Stimulated activated memory B cell treated with anti-CD40 and anti-IgM and Interleukin-4, amounts not matched to agents 10 μg/mL and 1 μg/mL and 100 μg/mL, for 72 hours (primary cell): Measurements from ENCODE around the gene MYO16.

Experiments used
- ATAC-seq: fragments of 150-1000 bp; cut with Tn5 transposase; 2 replicates; pipeline ENCODE4 v1.10.0; 2021
- H3K27ac Mint-ChIP-seq: one replicate; pipeline ENCODE4 v1.8.0; 2022; ENCODE audit warnings: mild to moderate bottlenecking, mixed read lengths
- H3K27me3 Mint-ChIP-seq: one replicate; pipeline ENCODE4 v1.8.0; 2022; ENCODE audit warnings: mixed read lengths
- H3K36me3 Mint-ChIP-seq: one replicate; pipeline ENCODE4 v1.8.0; 2022; ENCODE audit warnings: mixed read lengths
- H3K4me1 Mint-ChIP-seq: one replicate; pipeline ENCODE4 v1.8.0; 2022; ENCODE audit warnings: mixed read lengths
- H3K4me3 Mint-ChIP-seq: one replicate; pipeline ENCODE4 v1.8.0; 2022; ENCODE audit warnings: mild to moderate bottlenecking, moderate library complexity, mixed read lengths
- H3K9me3 Mint-ChIP-seq: one replicate; pipeline ENCODE4 v1.8.0; 2022; ENCODE audit warnings: mixed read lengths

Gene MYO16

DNA sequence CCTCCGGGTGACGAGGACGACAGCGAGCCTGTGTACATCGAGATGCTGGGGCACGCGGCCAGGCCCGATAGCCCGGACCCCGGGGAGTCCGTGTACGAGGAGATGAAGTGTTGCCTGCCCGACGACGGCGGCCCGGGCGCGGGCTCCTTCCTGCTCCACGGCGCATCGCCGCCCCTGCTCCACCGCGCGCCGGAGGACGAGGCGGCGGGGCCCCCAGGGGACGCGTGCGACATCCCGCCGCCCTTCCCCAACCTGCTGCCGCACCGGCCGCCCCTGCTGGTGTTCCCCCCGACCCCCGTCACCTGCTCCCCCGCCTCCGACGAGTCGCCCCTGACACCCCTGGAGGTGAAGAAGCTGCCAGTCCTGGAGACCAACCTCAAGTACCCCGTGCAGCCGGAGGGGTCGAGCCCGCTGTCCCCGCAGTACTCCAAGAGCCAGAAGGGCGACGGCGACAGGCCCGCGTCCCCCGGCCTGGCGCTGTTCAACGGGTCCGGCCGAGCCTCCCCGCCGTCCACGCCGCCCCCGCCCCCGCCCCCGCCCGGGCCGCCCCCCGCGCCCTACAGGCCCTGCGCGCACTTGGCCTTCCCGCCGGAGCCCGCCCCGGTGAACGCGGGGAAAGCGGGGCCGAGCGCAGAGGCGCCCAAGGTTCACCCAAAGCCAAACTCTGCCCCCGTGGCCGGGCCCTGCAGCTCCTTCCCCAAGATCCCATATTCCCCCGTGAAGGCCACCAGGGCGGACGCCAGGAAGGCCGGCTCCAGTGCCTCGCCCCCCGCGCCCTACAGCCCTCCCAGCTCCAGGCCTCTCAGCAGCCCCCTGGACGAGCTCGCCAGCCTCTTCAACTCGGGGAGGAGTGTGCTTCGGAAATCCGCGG, 511.3 kb downstream of the MYO16 start:
- H3K27ac Mint-ChIP-seq = no peak overlapping the region
- no peaks in the 10 kb centered on the region for H3K36me3 Mint-ChIP-seq
- H3K4me3 Mint-ChIP-seq = no peak overlapping the region
- H3K27me3 Mint-ChIP-seq = peaks cover 33% of the 10 kb centered on the region
- ATAC-seq = peak; percentile 49
- no peaks in the 10 kb centered on the region for H3K4me1 Mint-ChIP-seq
- peaks cover 4% of the 10 kb centered on the region for H3K9me3 Mint-ChIP-seq

- peaks cover 39% of the 10 kb centered on the region for H3K27me3 Mint-ChIP-seq
- no peak for ATAC-seq
- H3K36me3 Mint-ChIP-seq = no peaks in the 10 kb centered on the region
- H3K27ac Mint-ChIP-seq = no peak overlapping the region
- no peak overlapping the region for H3K4me3 Mint-ChIP-seq
- no peaks in the 10 kb centered on the region for H3K4me1 Mint-ChIP-seq
- H3K9me3 Mint-ChIP-seq = peaks cover 4% of the 10 kb centered on the region
Measured at GRCh38 chr13:109141706-109142105, 512.3 kb downstream of the MYO16 start.

- no peaks in the 10 kb centered on the region for H3K4me1 Mint-ChIP-seq
- ATAC-seq = no peak
- no peaks in the 10 kb centered on the region for H3K36me3 Mint-ChIP-seq
- H3K27me3 Mint-ChIP-seq = peaks cover 33% of the 10 kb centered on the region
- H3K4me3 Mint-ChIP-seq = no peak overlapping the region
- no peaks in the 10 kb centered on the region for H3K9me3 Mint-ChIP-seq
- no peak overlapping the region for H3K27ac Mint-ChIP-seq
Measured at GRCh38 chr13:109144693-109145437, 515.5 kb downstream of the MYO16 start.

GRCh38 chr13:109145631-109146030, 516.2 kb downstream of the MYO16 start:
- H3K4me1 Mint-ChIP-seq = no peaks in the 10 kb centered on the region
- no peaks in the 10 kb centered on the region for H3K36me3 Mint-ChIP-seq
- ATAC-seq = no peak
- no peak overlapping the region for H3K27ac Mint-ChIP-seq
- no peak overlapping the region for H3K4me3 Mint-ChIP-seq
- no peaks in the 10 kb centered on the region for H3K9me3 Mint-ChIP-seq
- H3K27me3 Mint-ChIP-seq = peaks cover 33% of the 10 kb centered on the region

DNA sequence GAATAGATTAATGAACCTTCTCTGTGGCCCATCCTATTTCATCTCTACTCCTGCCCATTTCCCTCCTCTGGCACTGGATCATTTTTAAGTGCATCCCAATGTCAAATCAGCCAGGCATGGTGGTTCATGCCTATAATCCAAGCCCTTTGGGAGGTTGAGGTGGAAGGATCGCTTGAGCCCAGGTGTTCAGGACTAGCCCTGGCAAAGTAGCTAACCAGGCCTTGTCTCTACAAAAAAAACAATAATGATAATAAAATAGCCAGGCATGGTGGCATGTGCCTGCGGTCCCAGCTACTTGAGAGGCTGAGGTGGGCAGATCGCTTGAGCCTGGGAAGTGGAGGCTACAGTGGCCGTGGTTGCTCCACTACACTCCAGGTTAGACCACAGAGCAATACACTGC, 517.0 kb downstream of the MYO16 start:
- no peak overlapping the region for H3K4me3 Mint-ChIP-seq
- H3K36me3 Mint-ChIP-seq = no peaks in the 10 kb centered on the region
- H3K9me3 Mint-ChIP-seq = no peaks in the 10 kb centered on the region
- no peak for ATAC-seq
- H3K4me1 Mint-ChIP-seq = no peaks in the 10 kb centered on the region
- H3K27me3 Mint-ChIP-seq = peaks cover 26% of the 10 kb centered on the region
- H3K27ac Mint-ChIP-seq = no peak overlapping the region

DNA sequence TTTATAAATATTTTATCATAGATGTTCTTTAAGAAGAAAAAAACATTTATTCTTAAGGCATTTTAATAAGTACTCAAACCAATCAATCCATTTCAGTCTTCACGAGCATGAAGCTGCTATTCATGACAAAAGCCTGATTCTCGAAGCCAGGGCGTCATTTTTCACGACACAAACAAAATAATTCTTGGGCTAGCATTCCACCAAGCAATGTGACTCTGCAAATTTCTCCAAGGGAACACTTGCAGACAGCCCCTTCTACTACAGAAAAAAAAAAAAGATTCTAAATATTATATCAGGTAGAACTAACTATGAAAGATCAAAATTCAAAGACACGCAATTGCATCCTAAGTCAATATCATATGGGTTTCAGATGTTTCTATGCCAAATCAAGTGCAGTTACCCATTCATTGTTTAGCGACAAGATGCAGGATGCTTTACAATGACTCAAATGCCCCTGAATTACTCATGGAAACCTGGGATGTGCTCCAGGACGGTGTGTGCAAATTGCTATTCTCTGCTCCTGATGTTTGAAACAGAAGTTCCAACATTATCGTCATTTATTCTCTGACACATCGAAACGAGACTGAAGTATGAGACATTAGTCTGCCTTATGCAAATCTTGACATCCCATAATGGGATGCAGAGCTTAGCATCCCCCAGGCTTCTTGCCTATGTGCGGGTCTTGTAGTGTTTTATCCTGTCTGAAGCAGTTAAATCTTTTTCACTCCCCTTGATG, 517.7 kb downstream of the MYO16 start:
- Mint-ChIP-seq H3K36me3 (no peaks in the 10 kb centered on the region), H3K9me3 (no peaks in the 10 kb centered on the region), H3K27me3 (peaks cover 20% of the 10 kb centered on the region), H3K27ac (no peak overlapping the region), H3K4me1 (no peaks in the 10 kb centered on the region), H3K4me3 (no peak overlapping the region)
- no peak for ATAC-seq

DNA sequence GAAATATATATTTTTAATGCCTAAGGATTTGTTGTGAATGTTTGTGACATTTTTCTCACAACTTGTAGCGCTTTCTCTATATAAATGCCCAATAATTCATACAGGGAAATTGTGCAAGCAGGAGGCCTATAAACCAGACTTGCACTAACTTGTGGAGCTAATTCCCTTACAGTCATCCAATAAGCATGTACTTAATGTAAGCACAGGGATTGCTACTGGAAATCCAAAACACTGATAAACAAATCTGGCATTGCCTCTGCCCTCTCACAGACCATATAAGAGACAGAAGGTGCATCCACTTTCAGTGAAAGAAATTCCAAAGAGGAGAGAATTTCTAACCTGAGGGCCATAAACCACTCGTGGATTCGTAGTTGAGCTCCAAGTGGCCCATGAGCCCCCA, 518.8 kb downstream of the MYO16 start:
- no peak overlapping the region for H3K4me3 Mint-ChIP-seq
- no peak overlapping the region for H3K27ac Mint-ChIP-seq
- no peaks in the 10 kb centered on the region for H3K36me3 Mint-ChIP-seq
- H3K27me3 Mint-ChIP-seq = peaks cover 9% of the 10 kb centered on the region
- no peaks in the 10 kb centered on the region for H3K4me1 Mint-ChIP-seq
- no peak for ATAC-seq
- H3K9me3 Mint-ChIP-seq = no peaks in the 10 kb centered on the region

DNA sequence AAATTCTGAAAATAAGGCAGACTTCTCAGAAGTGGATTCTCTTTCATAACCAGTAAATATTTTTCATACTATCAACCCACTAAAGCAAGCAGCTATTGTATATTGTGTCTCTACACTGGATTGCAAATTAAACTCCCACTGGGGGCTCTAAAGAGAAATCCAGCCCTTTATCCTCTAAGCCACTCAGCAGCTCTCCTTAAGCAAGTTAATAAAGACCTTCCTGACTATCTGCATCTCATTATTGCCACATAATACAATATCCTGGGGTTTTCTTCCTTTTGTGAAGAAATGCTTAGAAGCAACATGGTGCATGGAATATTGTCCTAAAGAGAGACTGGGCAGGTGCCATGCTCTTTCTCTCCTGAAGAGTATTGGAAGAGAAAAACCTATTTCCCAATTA, 521.3 kb downstream of the MYO16 start:
- peaks cover 27% of the 10 kb centered on the region for H3K27me3 Mint-ChIP-seq
- ATAC-seq = no peak
- no peak overlapping the region for H3K4me3 Mint-ChIP-seq
- peaks cover 5% of the 10 kb centered on the region for H3K4me1 Mint-ChIP-seq
- no peaks in the 10 kb centered on the region for H3K9me3 Mint-ChIP-seq
- no peaks in the 10 kb centered on the region for H3K36me3 Mint-ChIP-seq
- H3K27ac Mint-ChIP-seq = no peak overlapping the region

DNA sequence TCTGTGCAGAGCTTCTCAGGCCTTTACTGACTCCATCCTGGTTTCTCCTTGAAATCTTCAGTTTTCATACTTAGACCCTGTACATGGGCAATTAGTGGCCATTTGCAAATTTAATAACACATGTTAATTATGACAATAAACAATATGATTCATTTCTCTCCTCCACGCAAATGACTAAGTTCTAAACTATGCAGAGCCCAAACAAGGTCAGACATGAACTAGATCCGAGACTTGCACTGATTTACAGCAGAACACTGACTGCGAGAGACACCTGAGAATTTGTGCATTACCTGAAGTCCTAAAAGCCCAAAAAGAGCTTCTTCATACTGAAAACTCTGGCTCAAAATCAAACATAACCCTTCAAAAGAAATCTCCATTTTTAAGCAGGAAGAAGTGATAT, 521.8 kb downstream of the MYO16 start:
- Mint-ChIP-seq H3K4me1 (peaks cover 5% of the 10 kb centered on the region), H3K4me3 (no peak overlapping the region), H3K9me3 (no peaks in the 10 kb centered on the region), H3K27me3 (peaks cover 29% of the 10 kb centered on the region), H3K36me3 (no peaks in the 10 kb centered on the region), H3K27ac (no peak overlapping the region)
- ATAC-seq = no peak

DNA sequence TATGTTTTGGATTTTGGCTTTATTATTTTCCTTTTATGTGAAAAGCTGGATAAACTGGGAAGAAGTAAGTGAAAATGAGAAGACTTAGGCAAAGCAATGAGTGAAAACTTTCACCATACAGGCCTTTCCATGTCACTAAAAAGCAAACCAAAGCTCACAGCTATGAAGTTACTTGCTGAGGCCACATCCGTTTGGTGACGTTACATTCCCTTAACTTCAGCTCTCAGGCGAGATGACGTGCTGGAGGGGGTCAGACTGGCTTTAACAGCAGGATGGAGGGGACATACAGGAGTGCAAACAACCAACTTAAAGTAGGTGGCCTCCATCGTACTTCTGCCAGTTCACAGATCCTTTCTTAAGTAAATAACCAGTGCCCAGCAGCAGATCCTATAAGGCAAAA, 522.3 kb downstream of the MYO16 start:
- H3K4me1 Mint-ChIP-seq = peaks cover 5% of the 10 kb centered on the region
- no peak for ATAC-seq
- no peak overlapping the region for H3K27ac Mint-ChIP-seq
- H3K27me3 Mint-ChIP-seq = peaks cover 29% of the 10 kb centered on the region
- no peaks in the 10 kb centered on the region for H3K9me3 Mint-ChIP-seq
- no peak overlapping the region for H3K4me3 Mint-ChIP-seq
- H3K36me3 Mint-ChIP-seq = no peaks in the 10 kb centered on the region

DNA sequence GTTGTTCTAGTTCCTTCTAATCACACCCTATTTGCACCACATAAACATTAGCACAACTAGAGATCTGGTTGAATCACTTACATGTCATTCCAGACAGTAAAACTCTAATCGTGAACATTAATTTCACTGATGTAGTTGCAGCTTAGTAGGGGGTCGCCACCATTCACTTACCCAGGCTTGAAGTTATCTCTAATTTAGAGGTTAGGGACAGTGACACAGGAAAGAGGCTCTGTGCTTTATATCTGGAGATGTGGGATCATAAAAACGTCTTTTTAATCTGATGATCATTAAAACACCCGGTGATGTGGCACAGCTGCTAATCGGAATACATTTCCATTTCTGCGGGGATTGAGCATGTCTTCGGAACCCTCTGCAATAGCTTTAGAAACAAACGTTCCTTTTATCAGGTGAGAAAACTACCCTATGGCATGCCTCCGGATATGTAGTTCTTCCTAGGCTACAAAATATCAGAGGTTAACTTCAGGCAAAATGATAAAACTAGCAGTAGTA, 523.0 kb downstream of the MYO16 start:
- no peak for ATAC-seq
- H3K9me3 Mint-ChIP-seq = no peaks in the 10 kb centered on the region
- H3K27me3 Mint-ChIP-seq = peaks cover 33% of the 10 kb centered on the region
- peaks cover 5% of the 10 kb centered on the region for H3K4me1 Mint-ChIP-seq
- H3K36me3 Mint-ChIP-seq = no peaks in the 10 kb centered on the region
- no peak overlapping the region for H3K27ac Mint-ChIP-seq
- no peak overlapping the region for H3K4me3 Mint-ChIP-seq

DNA sequence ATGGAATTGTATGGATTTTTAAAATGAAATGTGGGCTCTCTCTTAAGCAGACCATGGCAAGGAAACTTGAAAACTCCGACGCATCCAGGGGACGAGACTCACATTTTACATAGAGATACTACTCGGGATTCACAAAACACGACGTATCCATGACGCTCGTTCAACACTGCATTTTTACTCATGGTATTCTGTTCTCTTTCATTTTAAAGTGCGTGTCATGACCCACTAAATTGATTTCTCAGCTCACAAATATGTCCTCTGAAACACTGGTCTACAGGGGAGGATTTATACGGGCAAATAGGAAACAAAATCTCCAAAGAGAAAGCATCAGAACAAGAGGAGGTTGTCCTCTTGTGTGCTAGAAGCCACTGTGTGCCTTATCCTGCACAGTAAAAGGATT, 523.5 kb downstream of the MYO16 start:
- Mint-ChIP-seq H3K9me3 (no peaks in the 10 kb centered on the region), H3K4me1 (peaks cover 5% of the 10 kb centered on the region), H3K27ac (no peak overlapping the region), H3K4me3 (no peak overlapping the region), H3K36me3 (no peaks in the 10 kb centered on the region), H3K27me3 (peaks cover 39% of the 10 kb centered on the region)
- no peak for ATAC-seq

- Mint-ChIP-seq H3K27ac (no peak overlapping the region), H3K4me1 (peaks cover 5% of the 10 kb centered on the region), H3K4me3 (no peak overlapping the region), H3K9me3 (no peaks in the 10 kb centered on the region), H3K36me3 (no peaks in the 10 kb centered on the region), H3K27me3 (peaks cover 46% of the 10 kb centered on the region)
- ATAC-seq = no peak
Measured at GRCh38 chr13:109154146-109154545, 524.7 kb downstream of the MYO16 start.

- Mint-ChIP-seq H3K4me1 (peaks cover 8% of the 10 kb centered on the region), H3K4me3 (no peak overlapping the region), H3K27me3 (peaks cover 50% of the 10 kb centered on the region), H3K9me3 (no peaks in the 10 kb centered on the region), H3K27ac (no peak overlapping the region), H3K36me3 (no peaks in the 10 kb centered on the region)
- ATAC-seq = no peak
Measured at GRCh38 chr13:109154546-109154945, 525.1 kb downstream of the MYO16 start.
